ENCODE results near the gene GRB10.
"Not testable (repeated sequence)": the region's sequence is repeated elsewhere in the genome, so short reads cannot be mapped to it uniquely, and the experiment has no call there.

GRB10 gene

DNA sequence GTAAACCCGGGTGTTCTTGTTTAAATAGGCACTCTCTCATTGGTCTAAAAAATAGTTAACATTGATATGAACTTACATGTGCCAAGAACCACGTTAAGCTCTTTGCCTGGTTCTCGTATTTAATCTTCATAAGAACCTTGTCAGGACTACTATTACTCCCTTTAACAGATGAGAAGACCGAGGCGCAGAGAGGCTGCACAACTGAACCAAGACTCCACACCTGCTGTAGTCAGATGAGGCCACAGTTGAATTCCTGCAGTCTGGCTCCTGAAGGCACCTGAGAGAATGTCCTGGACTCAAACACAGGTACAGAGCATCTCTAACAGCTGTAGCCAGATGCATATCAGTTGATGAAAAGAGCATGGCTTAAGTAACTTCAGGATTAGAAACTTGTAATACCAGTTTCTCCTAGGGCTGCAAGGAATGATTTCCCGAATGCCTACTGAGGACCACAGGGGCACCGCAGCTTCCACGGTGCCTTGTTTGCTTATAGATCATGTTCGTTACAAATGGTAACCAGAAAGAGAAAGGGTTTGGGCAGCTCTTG lies 227.0 kb downstream of the GRB10 start:
- no peak for DNase-seq
- in situ Hi-C loops (cut with MboI; ENCODE audit: low pct_unique_long_range_greater_than_20kb, low sequenced_read_pairs), result no loop called here

DNA sequence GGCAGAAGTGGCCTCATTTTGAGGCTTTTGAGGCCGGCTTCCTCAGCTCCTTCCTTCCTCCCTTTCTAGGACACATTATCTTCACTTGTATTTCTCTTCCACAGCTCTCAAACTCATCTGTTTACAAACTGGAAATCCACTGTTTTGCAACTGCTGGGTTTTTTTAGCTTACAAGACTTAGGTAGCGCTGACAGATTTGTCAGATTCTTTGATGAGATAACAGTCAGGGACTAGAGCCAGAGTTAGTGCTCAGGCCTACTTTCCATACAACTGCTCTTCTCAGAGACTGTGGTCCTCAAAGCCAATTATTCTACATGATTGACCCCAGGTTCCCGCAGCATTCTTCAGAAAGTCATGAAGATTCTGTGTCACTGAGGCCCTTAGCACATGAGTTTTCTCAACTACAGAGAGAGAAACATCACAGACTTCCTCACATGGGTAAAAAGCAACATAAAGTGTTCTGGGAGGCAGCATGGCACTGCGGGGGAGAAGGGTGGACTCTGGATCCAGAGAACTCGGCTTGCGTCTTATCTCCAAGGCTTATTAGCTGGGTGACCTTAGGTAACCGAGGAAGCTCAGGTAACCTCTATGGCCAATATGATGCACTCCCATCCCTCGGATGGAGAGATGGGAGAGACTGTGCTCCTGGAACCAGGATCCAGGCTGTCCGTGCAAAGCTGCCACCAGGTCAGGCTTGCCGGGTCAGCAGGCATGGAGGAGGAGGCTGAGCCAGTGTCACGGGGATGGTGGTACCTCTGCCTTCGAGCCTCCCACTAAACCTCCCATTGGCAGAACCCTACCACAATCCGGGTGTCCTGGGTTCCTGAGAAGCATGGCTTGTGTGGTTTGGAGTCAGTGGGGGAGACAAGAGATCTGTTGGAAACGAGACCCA lies 228.0 kb downstream of the GRB10 start:
- DNase-seq, result no peak
- in situ Hi-C loops (cut with MboI; ENCODE audit: low pct_unique_long_range_greater_than_20kb, low sequenced_read_pairs), result no loop called here

DNA sequence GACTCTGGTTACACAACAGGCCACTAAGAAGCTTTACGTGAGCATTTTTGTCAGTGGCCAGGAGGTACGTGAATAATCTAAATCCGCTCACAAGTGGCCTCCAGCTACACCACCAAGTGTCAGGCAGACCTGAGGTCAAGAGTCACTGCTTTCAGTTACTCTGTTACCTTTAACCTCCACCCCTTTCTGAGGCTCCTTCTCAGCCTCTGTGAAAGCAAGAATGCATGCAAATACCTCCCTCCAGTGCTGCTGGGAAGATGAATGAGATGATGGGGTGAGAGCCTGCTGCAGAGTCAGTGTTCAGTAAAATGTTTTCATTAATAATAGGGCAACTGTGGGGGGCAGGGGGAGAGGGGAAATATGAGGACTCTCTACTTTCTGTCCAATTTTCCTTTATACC lies 228.7 kb downstream of the GRB10 start:
- DNase-seq, result no peak
- in situ Hi-C loops (cut with MboI; ENCODE audit: low pct_unique_long_range_greater_than_20kb, low sequenced_read_pairs), result no loop called here

DNA sequence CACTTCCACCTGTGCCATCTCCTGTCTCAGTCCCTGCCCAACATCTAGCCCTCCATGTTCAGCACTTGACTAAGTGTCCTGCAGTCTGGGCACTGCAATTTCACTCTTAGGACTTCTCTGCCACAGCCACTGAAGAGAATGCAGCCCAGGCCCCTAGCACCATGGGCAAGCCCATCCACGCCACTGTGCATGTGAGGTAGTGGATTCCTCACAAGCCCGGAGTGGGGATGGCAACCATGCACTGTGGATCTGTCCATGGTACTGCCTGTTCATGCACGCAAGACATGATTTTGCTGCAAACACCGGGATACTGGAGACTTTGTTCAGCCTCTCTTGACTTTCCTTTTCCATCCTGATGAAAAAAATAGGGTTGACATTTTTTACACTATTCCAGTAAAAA lies 229.8 kb downstream of the GRB10 start:
- in situ Hi-C loops (cut with MboI; ENCODE audit: low pct_unique_long_range_greater_than_20kb, low sequenced_read_pairs), result no loop called here
- DNase-seq, result peak; percentile 7

DNA sequence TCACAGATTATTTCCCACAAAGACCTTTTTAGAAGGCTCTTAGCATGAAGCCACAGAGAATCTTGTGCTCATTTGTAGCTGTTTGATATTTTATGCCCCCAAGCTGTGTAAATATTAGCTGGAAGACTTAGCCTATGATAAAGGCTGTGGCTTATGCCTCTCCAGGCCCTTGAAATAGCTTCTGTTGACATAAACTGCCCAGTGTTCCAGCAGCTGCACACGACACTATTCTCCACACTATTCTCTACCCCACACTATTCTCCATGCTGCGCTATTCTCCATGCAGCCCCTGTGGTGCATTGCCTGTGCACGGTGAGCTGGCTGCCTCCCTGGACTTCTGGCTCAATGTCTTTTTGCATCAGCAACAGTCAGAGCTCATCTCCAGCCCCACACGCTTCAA lies 230.6 kb downstream of the GRB10 start:
- in situ Hi-C loops (cut with MboI; ENCODE audit: low pct_unique_long_range_greater_than_20kb, low sequenced_read_pairs), result no loop called here
- no peak for DNase-seq

DNA sequence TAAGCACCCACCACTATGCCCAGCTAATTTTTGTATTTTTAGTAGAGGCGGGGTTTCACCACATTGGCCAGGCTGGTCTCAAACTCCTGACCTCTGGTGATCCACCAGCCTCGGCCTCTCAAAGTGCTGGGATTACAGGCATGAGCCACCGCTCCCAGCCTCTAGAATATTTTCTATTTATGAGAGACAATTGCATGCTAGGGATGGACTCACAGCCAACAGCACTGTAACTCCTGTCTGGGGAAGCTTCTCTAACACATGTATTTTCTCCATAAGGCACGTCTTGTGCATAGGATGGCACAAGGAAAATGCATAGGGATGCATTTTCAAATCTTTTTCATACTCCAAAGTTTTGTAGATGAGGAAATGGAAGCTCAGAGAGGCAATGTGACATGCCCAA lies 237.1 kb downstream of the GRB10 start:
- DNase-seq; in situ Hi-C loops (cut with MboI; ENCODE audit: low pct_unique_long_range_greater_than_20kb, low sequenced_read_pairs): not testable (repeated sequence)

DNA sequence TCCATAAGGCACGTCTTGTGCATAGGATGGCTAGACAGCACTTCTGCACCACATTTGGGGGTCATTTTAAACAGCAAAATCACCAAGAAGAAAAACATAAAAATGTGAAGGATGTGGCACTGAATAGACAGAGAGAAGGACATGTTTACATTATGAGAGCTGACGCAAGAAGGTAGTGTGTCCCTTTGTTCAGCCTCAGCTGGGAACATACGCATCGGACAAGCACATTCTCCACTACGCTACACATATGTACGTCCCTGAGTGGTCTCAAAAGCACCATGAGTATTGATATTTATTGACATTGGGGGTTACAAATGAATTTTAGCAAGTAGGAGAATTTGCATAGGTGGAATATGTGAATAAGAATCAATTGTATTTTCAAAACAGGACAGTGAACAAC lies 237.7 kb downstream of the GRB10 start:
- no peak for DNase-seq
- in situ Hi-C loops (cut with MboI; ENCODE audit: low pct_unique_long_range_greater_than_20kb, low sequenced_read_pairs), result no loop called here

DNA sequence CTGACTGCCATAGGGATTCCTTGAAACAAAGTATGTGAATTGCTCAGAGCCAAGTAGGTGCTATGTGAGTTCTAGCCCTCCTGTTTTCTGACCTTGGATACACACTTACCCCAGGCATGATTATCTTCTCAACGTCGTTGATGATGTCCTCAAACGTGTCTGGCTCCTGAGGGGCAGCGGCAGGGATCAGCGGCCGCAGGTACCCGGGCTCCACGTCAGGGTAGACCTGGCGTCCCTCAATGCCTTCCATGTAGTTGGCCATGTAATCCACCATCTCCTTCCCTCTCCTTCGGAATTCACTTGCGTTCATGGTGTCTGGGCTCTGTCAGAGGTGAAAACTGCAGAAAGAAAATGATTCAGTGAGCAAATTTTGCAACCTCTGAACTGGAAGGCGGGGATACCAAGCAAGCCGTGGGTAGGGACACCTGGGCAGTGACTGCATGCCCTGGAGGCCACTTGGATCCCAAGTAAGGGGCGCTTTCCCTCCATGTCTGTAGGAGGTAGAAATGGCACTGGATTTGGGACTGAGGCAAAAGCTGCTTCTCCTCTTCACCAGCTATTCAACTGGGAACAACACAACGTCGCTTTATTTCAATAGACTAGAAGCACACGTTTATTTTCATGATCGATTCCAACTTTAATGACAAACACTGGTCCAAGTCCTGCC lies 238.8 kb downstream of the GRB10 start:
- no peak for DNase-seq
- in situ Hi-C loops (cut with MboI; ENCODE audit: low pct_unique_long_range_greater_than_20kb, low sequenced_read_pairs), result no loop called here

DNA sequence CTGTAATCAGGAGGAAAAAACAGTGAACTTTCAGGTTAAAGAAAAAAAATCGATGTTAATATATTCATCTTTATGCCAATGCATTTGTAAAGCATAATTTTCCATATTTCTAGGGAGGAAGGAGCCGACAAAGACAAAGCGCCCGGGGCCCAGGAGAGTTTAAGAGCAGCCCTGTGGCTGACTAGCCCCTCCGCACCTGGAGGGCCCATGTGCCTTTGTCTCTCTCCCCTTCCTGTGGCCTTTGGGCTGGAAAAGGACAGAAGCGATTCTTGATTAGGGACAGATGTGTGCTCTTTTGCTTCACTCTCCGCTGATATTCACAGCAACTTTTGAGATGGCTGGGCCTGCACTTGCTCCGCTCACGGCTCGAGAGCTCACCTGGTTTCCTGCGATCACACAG lies 240.6 kb downstream of the GRB10 start:
- no peak for DNase-seq
- in situ Hi-C loops (cut with MboI; ENCODE audit: low pct_unique_long_range_greater_than_20kb, low sequenced_read_pairs), result no loop called here

DNA sequence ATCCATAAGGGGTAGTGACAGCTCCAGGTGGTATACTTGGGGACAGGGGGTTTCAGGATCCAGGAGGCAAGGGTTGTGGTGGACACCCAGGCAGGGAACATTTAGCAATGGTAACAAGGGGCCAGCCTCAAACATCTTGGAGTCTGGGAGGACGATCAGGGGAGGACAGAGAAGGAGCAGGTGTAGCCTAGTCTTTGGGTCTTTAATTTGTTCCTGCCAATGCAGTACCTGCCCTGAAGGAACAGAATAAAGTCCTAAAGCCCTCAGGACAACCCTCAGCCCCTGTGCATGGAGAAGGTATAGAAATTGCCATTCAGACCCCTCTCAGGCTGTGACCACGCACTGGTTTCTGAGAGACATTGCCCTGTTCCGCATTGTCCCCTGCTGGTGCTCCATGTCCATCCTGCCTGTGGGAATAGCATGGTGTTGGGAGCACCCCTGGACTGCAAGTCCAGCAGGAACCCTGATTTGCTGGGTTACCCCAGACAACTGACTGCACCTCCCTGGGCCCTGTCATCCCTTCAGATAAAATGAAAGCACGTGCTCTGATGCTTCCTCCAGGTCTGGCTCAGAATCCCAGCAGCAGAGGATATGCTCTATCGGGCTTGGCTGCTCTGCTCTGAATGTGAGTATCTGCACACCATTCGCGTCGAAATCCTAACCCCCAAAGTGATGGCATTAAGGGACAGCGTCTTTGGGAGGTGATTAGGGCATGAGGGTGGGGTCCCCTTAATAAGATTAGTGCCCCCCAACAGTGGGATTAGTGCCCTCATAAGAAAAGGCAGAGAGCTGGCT lies 241.7 kb downstream of the GRB10 start:
- in situ Hi-C loops (cut with MboI; ENCODE audit: low pct_unique_long_range_greater_than_20kb, low sequenced_read_pairs), result no loop called here
- no peak for DNase-seq

All from KBM-7 (cell line).